Measurements from ENCODE around the gene GRB10. TPM values are rescaled to one million over a fixed set of nuclear protein-coding genes. Genes with fewer than 3 reads are reported as not detected.

Gene GRB10
- total and polyA plus RNA-seq, 2 of the 8 experiments (the other 6 are each of a cell fraction or from before 2014, with no cell fraction given): 35.7 to 97.0 TPM

GRCh38 chr7:50743893-50744292, 38.8 kb downstream of the GRB10 start:
- DNase-seq (ENCODE audit: low read depth in 1 of 2, low spot score in 2 of 2) (no peak), FAIRE-seq (no peak)
- ChIA-PET POLR2A (ENCODE audit: partially characterized antibody) (interaction anchor here (1.3 kb wide), 1 partner anchor 11 kb away, joined by 3 read pairs; no protein-coding TSS in a partner anchor), CTCF (ENCODE audit: partially characterized antibody) (interaction anchor here (1.0 kb wide), 1 partner anchor 16 kb away, joined by 3 read pairs; no protein-coding TSS in a partner anchor)
- no peak overlapping the region for H2AK5ac ChIP-seq (ENCODE audit: low read depth, low read length)
- H3K36me3 ChIP-seq (ENCODE audit: control insufficient read depth in 2 of 4, insufficient read depth in 4 of 4, low read length in 3 of 4): no peaks in the 10 kb centered on the region; a peak in 2 of 8 replicates
- H3K27ac ChIP-seq (ENCODE audit: low read depth, low read length): no peak overlapping the region
- H2BK5ac ChIP-seq (ENCODE audit: low read depth, low read length): no peak overlapping the region
- H3K4me1 ChIP-seq (replicated peaks in 1 of 4; ENCODE audit: control insufficient read depth in 3 of 4, insufficient read depth in 4 of 4, low read length in 3 of 4): peaks cover 2 to 13% (median 8%) of the 10 kb centered on the region in 4 experiments; a peak in 6 of 7 replicates
- H3K27me3 ChIP-seq (replicated peaks in 1 of 4; ENCODE audit: control insufficient read depth in 3 of 4, extremely low read depth in 1 of 4, insufficient read depth in 3 of 4, low read length in 3 of 4): no peaks in the 10 kb centered on the region
- H4K8ac ChIP-seq (ENCODE audit: extremely low read depth, insufficient read depth, low read length): no peak overlapping the region
- peaks cover 7 to 97% of the 10 kb centered on the region in 2 experiments for H3K79me2 ChIP-seq (ENCODE audit: control insufficient read depth in 1 of 2, insufficient read depth in 2 of 2, low read length in 2 of 2)
- peaks cover 4 to 12% of the 10 kb centered on the region in 2 experiments for H4K20me1 ChIP-seq (replicated peaks in 1 of 2; ENCODE audit: control insufficient read depth in 1 of 2, insufficient read depth in 2 of 2, low read length in 2 of 2)
- H3K4me3 ChIP-seq (ENCODE audit: extremely low read depth in 1 of 4, insufficient read depth in 2 of 4, low read depth in 3 of 4, low read length in 4 of 4): no peak overlapping the region
- H2BK15ac ChIP-seq (ENCODE audit: low read length): no peak overlapping the region
- H3K79me1 ChIP-seq (ENCODE audit: low read depth, low read length): peaks cover 6% of the 10 kb centered on the region
- H4K91ac ChIP-seq (replicated peaks; ENCODE audit: insufficient read length, low read length): no peak overlapping the region
- no peak overlapping the region for H3K23ac ChIP-seq (ENCODE audit: insufficient read length)
- H3K4me2 ChIP-seq (ENCODE audit: insufficient read depth in 1 of 2, low read depth in 2 of 2, low read length in 2 of 2): no peak overlapping the region
- no peak overlapping the region for H4K5ac ChIP-seq (ENCODE audit: insufficient read length, low read depth, low read length)
- WGBS, 2 experiments (ENCODE audit: extremely low coverage in 1 of 2, insufficient coverage in 1 of 2, insufficient read length in 1 of 2, insufficient replicate concordance in 2 of 2, low coverage in 1 of 2, low lambda C conversion rate in 2 of 2, missing lambda C conversion rate in 1 of 2): 88% methylated on average over 11 of the region's 11 CpGs; no CpG with 5 or more reads in 1 of the 2 experiments
- no peaks in the 10 kb centered on the region for H3K9me3 ChIP-seq (ENCODE audit: insufficient read depth in 2 of 2, low read depth in 1 of 2, low read length in 1 of 2)
- no peak overlapping the region for H2BK20ac ChIP-seq (ENCODE audit: low read length)
- H3K4ac ChIP-seq (replicated peaks; ENCODE audit: insufficient read length, low read depth, low read length): no peak overlapping the region
- no peak overlapping the region for H3K18ac ChIP-seq (ENCODE audit: extremely low read depth, low read length)
- peaks cover 2% of the 10 kb centered on the region; the same call in 1 of the 2 replicates for H3K23me2 ChIP-seq (ENCODE audit: low read depth, low read length)
- H3K9ac ChIP-seq (replicated peaks in 1 of 4; ENCODE audit: extremely low read depth in 1 of 4, low read depth in 3 of 4, low read length in 3 of 4): no peak overlapping the region
- H3K56ac ChIP-seq (replicated peaks; ENCODE audit: insufficient read length, low read depth, low read length): no peak overlapping the region
- no peak overlapping the region for H2BK120ac ChIP-seq (replicated peaks; ENCODE audit: low read depth, low read length)
- H3K14ac ChIP-seq (ENCODE audit: insufficient read length): no peak overlapping the region
- no peak overlapping the region for H2AFZ ChIP-seq (ENCODE audit: low read length)
- H2BK12ac ChIP-seq (ENCODE audit: low read depth, low read length): no peak overlapping the region
- TF ChIP-seq POU5F1 (IDR thresholded peaks at IDR 0.05; ENCODE audit: low read depth, low read length): no peak
- no peak for TF ChIP-seq SRF (IDR thresholded peaks at IDR 0.05; ENCODE audit: low read depth, low read length)
- TF ChIP-seq SIX5 (IDR thresholded peaks at IDR 0.05; ENCODE audit: low read depth, low read length): no peak
- TF ChIP-seq ATF3 (IDR thresholded peaks at IDR 0.05; ENCODE audit: insufficient read depth, low read depth, low read length): no peak
- no peak for TF ChIP-seq KDM5A (IDR thresholded peaks at IDR 0.05; ENCODE audit: low read length)
- TF ChIP-seq EGR1 (IDR thresholded peaks at IDR 0.05; ENCODE audit: borderline replicate concordance, low read depth, low read length): no peak
- no peak for TF ChIP-seq GTF2F1 (IDR thresholded peaks at IDR 0.05; ENCODE audit: borderline replicate concordance, low read depth, low read length)
- no peak for TF ChIP-seq CTCF (IDR thresholded peaks at IDR 0.05; ENCODE audit: control extremely low read depth in 1 of 3, insufficient read depth in 1 of 3, low read depth in 1 of 3, low read length in 3 of 3)
- TF ChIP-seq, protein P1, sequence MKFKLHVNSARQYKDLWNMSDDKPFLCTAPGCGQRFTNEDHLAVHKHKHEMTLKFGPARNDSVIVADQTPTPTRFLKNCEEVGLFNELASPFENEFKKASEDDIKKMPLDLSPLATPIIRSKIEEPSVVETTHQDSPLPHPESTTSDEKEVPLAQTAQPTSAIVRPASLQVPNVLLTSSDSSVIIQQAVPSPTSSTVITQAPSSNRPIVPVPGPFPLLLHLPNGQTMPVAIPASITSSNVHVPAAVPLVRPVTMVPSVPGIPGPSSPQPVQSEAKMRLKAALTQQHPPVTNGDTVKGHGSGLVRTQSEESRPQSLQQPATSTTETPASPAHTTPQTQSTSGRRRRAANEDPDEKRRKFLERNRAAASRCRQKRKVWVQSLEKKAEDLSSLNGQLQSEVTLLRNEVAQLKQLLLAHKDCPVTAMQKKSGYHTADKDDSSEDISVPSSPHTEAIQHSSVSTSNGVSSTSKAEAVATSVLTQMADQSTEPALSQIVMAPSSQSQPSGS (IDR thresholded peaks at IDR 0.05; ENCODE audit: low read length): no peak

All from H1 (cell line).